RWPE2 (cell line): ENCODE data around the gene SANBR.

Experiments used
- ATAC-seq: fragments of 200-7000 bp; cut with Tn5 transposase; 3 replicates; pipeline ENCODE4 v1.9.1; 2021; ENCODE audit warnings: low read depth
- DNase-seq: peaks from one replicate; pipeline ENCODE4 v3.0.0-alpha.2; 2020; ENCODE audit warnings: low spot score
- H3K27ac ChIP-seq: fragments of 450-650 bp; 2 replicates; pipeline ENCODE4 v1.5.1; 2017; ENCODE audit warnings: mild to moderate bottlenecking; ENCODE audit not compliant: poor library complexity, severe bottlenecking
- H3K27me3 ChIP-seq: fragments of 250-450 bp; sonication (Bioruptor Pico); 2 replicates; pipeline ENCODE4 v1.5.1; 2021; ENCODE audit warnings: mild to moderate bottlenecking, moderate library complexity; ENCODE audit not compliant: insufficient read depth, poor library complexity, severe bottlenecking
- H3K36me3 ChIP-seq: fragments of 250-450 bp; sonication (Bioruptor Pico); 2 replicates; pipeline ENCODE4 v1.5.1; 2020; ENCODE audit warnings: low read depth, mild to moderate bottlenecking, moderate library complexity
- H3K4me1 ChIP-seq: fragments of 250-450 bp; sonication (Bioruptor Pico); 2 replicates; pipeline ENCODE4 v1.5.1; 2021; ENCODE audit warnings: mild to moderate bottlenecking, moderate library complexity; ENCODE audit not compliant: insufficient read depth, poor library complexity, severe bottlenecking
- H3K4me3 ChIP-seq: fragments of 250-450 bp; sonication (Bioruptor Pico); 2 replicates; pipeline ENCODE4 v1.5.1; 2021; ENCODE audit warnings: mild to moderate bottlenecking, moderate library complexity; ENCODE audit not compliant: severe bottlenecking
- H3K9me3 ChIP-seq: fragments of 250-450 bp; sonication (Bioruptor Pico); 2 replicates; pipeline ENCODE4 v1.5.1; 2021; ENCODE audit warnings: mild to moderate bottlenecking, moderate library complexity; ENCODE audit not compliant: severe bottlenecking
- CTCF ChIP-seq: fragments of 450-650 bp; IDR thresholded peaks from one replicate; pipeline ENCODE4 v1.5.1; 2017; ENCODE audit warnings: mild to moderate bottlenecking, moderate library complexity; ENCODE audit not compliant: poor library complexity, severe bottlenecking

SANBR gene

GRCh38 chr2:61100801-61101200 is 35.1 kb downstream of the SANBR start:
- DNase-seq (no peak), ATAC-seq (no peak)
- H3K4me1 ChIP-seq, result no peaks in the 10 kb centered on the region
- no peak for TF ChIP-seq CTCF
- no peaks in the 10 kb centered on the region for H3K27me3 ChIP-seq
- H3K4me3 ChIP-seq, result no peak overlapping the region
- H3K27ac ChIP-seq, result no peak overlapping the region
- peaks cover 4% of the 10 kb centered on the region; the same call in 1 of the 2 replicates for H3K36me3 ChIP-seq
- no peaks in the 10 kb centered on the region for H3K9me3 ChIP-seq

GRCh38 chr2:61109291-61109690 is 43.6 kb downstream of the SANBR start:
- ATAC-seq, result peak; percentile 81

GRCh38 chr2:61111708-61112107 is 46.0 kb downstream of the SANBR start:
- no peak for TF ChIP-seq CTCF
- H3K9me3 ChIP-seq, result no peaks in the 10 kb centered on the region
- H3K27me3 ChIP-seq, result no peaks in the 10 kb centered on the region
- H3K36me3 ChIP-seq, result peaks cover 10% of the 10 kb centered on the region
- ATAC-seq (no peak), DNase-seq (no peak)
- H3K27ac ChIP-seq, result no peak overlapping the region
- H3K4me1 ChIP-seq, result peaks cover 7% of the 10 kb centered on the region
- H3K4me3 ChIP-seq, result no peak overlapping the region

More at GRCh38 chr2:61109291-61109690, 43.6 kb downstream of the SANBR start:
- no peak for DNase-seq
- peaks cover 10% of the 10 kb centered on the region for H3K36me3 ChIP-seq
- no peak for TF ChIP-seq CTCF
- peaks cover 7% of the 10 kb centered on the region for H3K4me1 ChIP-seq
- H3K4me3 ChIP-seq, result no peak overlapping the region
- H3K27ac ChIP-seq, result no peak overlapping the region
- no peaks in the 10 kb centered on the region for H3K9me3 ChIP-seq
- no peaks in the 10 kb centered on the region for H3K27me3 ChIP-seq

- H3K4me1 ChIP-seq, result peaks cover under 1% of the 10 kb centered on the region
- TF ChIP-seq CTCF, result no peak
- peaks cover 17% of the 10 kb centered on the region for H3K36me3 ChIP-seq
- no peaks in the 10 kb centered on the region for H3K27me3 ChIP-seq
- ATAC-seq (no peak), DNase-seq (no peak)
- no peak overlapping the region for H3K27ac ChIP-seq
- no peaks in the 10 kb centered on the region for H3K9me3 ChIP-seq
- no peak overlapping the region for H3K4me3 ChIP-seq
These were observed 48.5 kb downstream of the SANBR start for GRCh38 chr2:61114147-61114546.
